HCT116 (cell line): ENCODE results near the gene BUB3. TPM values are rescaled to one million over a fixed set of nuclear protein-coding genes. Genes with fewer than 3 reads are reported as not detected.

Experiments
- ATAC-seq: fragments of 200-7000 bp; cut with Tn5 transposase; 2 replicates; pipeline ENCODE4 v1.9.1; 2020; ENCODE audit warnings: mild to moderate bottlenecking, moderate library complexity
- BruUV-seq: library from RNA; stranded (reverse); fragments of 400-500 nt; replicated peaks from 2 replicates; lab custom pipeline; 2021; lab: Mats Ljungman, UMichigan
- CTCF ChIA-PET: fragments of 300-600 bp; sonication (Branson Sonifier 250); formaldehyde crosslinking; loops from one replicate; lab custom pipeline; 2021; ENCODE audit warnings: antibody characterized with exemption; lab: Charles Lee
- POLR2A ChIA-PET: fragments of 300-600, 350-600 bp; sonication (Branson Sonifier 250); formaldehyde crosslinking; loops from one replicate; lab custom pipeline; 2021; ENCODE audit warnings: antibody characterized with exemption; lab: Charles Lee
- RAD21 ChIA-PET, 2 experiments: fragments of 300-600 bp; sonication (Branson Sonifier 250); formaldehyde crosslinking; loops; one replicate each; lab custom pipeline; 2023; ENCODE audit warnings: low total read pairs in 2 of 2; ENCODE audit not compliant: uncharacterized antibody in 2 of 2, unreplicated experiment in 2 of 2, low non-redundant PET in 1 of 2; lab: Charles Lee
- DNase-seq: peaks from one replicate; pipeline ENCODE4 v3.0.0-alpha.2; 2010; ENCODE audit warnings: low read depth, low spot score
- H2AFZ ChIP-seq: fragments of 200-600 bp; shearing (Covaris generic), sonication (generic); 2 replicates; pipeline ENCODE4 v1.6.1; 2017; ENCODE audit warnings: low read depth, mixed run types, mixed read lengths, antibody characterized with exemption, low read length; ENCODE audit not compliant: poor library complexity, severe bottlenecking
- H3K27ac ChIP-seq: 2 replicates; pipeline ENCODE4 v1.5.1; 2012; ENCODE audit warnings: low read depth, low read length
- H3K27me3 ChIP-seq: fragments of 200-600 bp; sonication (generic); 2 replicates; pipeline ENCODE4 v1.6.1; 2016; ENCODE audit warnings: mixed run types, low read length, mixed read lengths; ENCODE audit not compliant: insufficient read depth
- H3K36me3 ChIP-seq, 2 experiments: fragments of 200-500 bp in 1 of 2; fragments of 200-600 bp in 1 of 2; sonication (Bioruptor generic) in 1 of 2; sonication (generic) in 1 of 2; 2 replicates each; pipeline versions ENCODE4 v1.5.1 to v1.6.1; 2014 to 2016; ENCODE audit warnings: low read length in 2 of 2, inconsistent platforms in 1 of 2, mixed read lengths in 1 of 2, mixed run types in 1 of 2; ENCODE audit not compliant: insufficient read depth in 2 of 2, control insufficient read depth in 1 of 2
- H3K4me1 ChIP-seq, 2 experiments: fragments of 200-600 bp in 1 of 2; sonication (generic) in 1 of 2; 2 replicates each; pipeline versions ENCODE4 v1.5.1 to v1.6.1; 2012 to 2017; ENCODE audit warnings: low read length in 2 of 2, inconsistent platforms in 1 of 2, mild to moderate bottlenecking in 1 of 2, mixed read lengths in 1 of 2, mixed run types in 1 of 2, moderate library complexity in 1 of 2; ENCODE audit not compliant: insufficient read depth in 2 of 2, control insufficient read depth in 1 of 2
- H3K4me2 ChIP-seq: fragments of 200-600 bp; sonication (generic); 2 replicates; pipeline ENCODE4 v1.6.1; 2017; ENCODE audit warnings: mixed run types, low read length, mixed read lengths
- H3K4me3 ChIP-seq, 2 experiments: fragments of 200-600 bp in 1 of 2; sonication (generic) in 1 of 2; replicated peaks in 1 of 2; 2 replicates each; pipeline ENCODE4 v1.5.1; 2011 to 2016; ENCODE audit warnings: low read length in 2 of 2, control low read depth in 1 of 2, low read depth in 1 of 2, mild to moderate bottlenecking in 1 of 2, mixed read lengths in 1 of 2, mixed run types in 1 of 2
- H3K79me2 ChIP-seq: fragments of 200-600 bp; sonication (generic); 2 replicates; pipeline ENCODE4 v1.6.1; 2017; ENCODE audit warnings: mild to moderate bottlenecking, mixed run types, low read length, moderate library complexity, mixed read lengths; ENCODE audit not compliant: insufficient read depth
- H3K9ac ChIP-seq: fragments of 200-600 bp; sonication (generic); 2 replicates; pipeline ENCODE4 v1.6.1; 2016; ENCODE audit warnings: low read length, mixed read lengths
- H3K9me2 ChIP-seq: fragments of 200-600 bp; sonication (generic), shearing (Covaris generic); 2 replicates; pipeline ENCODE4 v1.6.1; 2017; ENCODE audit warnings: mixed run types, mild to moderate bottlenecking, moderate library complexity; ENCODE audit not compliant: insufficient read depth
- H3K9me3 ChIP-seq, 2 experiments: fragments of 200-500 bp in 1 of 2; fragments of 200-600 bp in 1 of 2; sonication (Bioruptor generic) in 1 of 2; sonication (generic) in 1 of 2; 2 replicates each; pipeline ENCODE4 v1.6.1; 2014 to 2017; ENCODE audit warnings: low read length in 2 of 2, mixed read lengths in 2 of 2, inconsistent platforms in 1 of 2, low read depth in 1 of 2, mild to moderate bottlenecking in 1 of 2, mixed run types in 1 of 2, moderate library complexity in 1 of 2; ENCODE audit not compliant: control insufficient read depth in 1 of 2, insufficient read depth in 1 of 2
- H4K20me1 ChIP-seq: fragments of 200-600 bp; sonication (generic), shearing (Covaris generic); 2 replicates; pipeline ENCODE4 v1.6.1; 2017; ENCODE audit warnings: mixed run types, mild to moderate bottlenecking, moderate library complexity; ENCODE audit not compliant: insufficient read depth
- CBX3 ChIP-seq: IDR thresholded peaks from 2 replicates; pipeline ENCODE4 v1.6.1; 2012; ENCODE audit warnings: low read depth
- FOSL1 ChIP-seq: IDR thresholded peaks from 2 replicates; pipeline ENCODE4 v1.6.1; 2012; ENCODE audit warnings: low read depth
- POLR2AphosphoS5 ChIP-seq: IDR thresholded peaks from 2 replicates; pipeline ENCODE4 v1.6.1; 2011; ENCODE audit warnings: mild to moderate bottlenecking, low read depth, low read length, moderate library complexity
- REST ChIP-seq: IDR thresholded peaks from 2 replicates; pipeline ENCODE4 v1.6.1; 2012; ENCODE audit warnings: low read depth
- SP1 ChIP-seq: IDR thresholded peaks from 2 replicates; pipeline ENCODE4 v1.6.1; 2012; ENCODE audit warnings: low read depth
- YY1 ChIP-seq: IDR thresholded peaks from 2 replicates; pipeline ENCODE4 v1.6.1; 2011; ENCODE audit warnings: low read length, low read depth, moderate library complexity, mild to moderate bottlenecking; ENCODE audit not compliant: insufficient replicate concordance; ENCODE audit errors: extremely low read depth
- intact Hi-C: fragments of 100-400 bp; cut with micrococcal nuclease; formaldehyde crosslinking; loops from 2 replicates; pipeline ENCODE4 v1.10.0; 2022
- total RNA-seq: library from RNA; stranded (reverse); gene quantifications from one replicate; pipeline ENCODE4 v1.2.1, GENCODE V29; 2021; ENCODE audit not compliant: unreplicated experiment
- TF ChIP-seq, protein P1 (sequence below): IDR thresholded peaks from 2 replicates; pipeline ENCODE4 v1.6.1; 2011; ENCODE audit warnings: mild to moderate bottlenecking, low read length, moderate library complexity; ENCODE audit not compliant: insufficient replicate concordance; ENCODE audit errors: extremely low read depth

BUB3 gene
- total RNA-seq, 1 experiment from 2014 or later, result 271 TPM

DNA sequence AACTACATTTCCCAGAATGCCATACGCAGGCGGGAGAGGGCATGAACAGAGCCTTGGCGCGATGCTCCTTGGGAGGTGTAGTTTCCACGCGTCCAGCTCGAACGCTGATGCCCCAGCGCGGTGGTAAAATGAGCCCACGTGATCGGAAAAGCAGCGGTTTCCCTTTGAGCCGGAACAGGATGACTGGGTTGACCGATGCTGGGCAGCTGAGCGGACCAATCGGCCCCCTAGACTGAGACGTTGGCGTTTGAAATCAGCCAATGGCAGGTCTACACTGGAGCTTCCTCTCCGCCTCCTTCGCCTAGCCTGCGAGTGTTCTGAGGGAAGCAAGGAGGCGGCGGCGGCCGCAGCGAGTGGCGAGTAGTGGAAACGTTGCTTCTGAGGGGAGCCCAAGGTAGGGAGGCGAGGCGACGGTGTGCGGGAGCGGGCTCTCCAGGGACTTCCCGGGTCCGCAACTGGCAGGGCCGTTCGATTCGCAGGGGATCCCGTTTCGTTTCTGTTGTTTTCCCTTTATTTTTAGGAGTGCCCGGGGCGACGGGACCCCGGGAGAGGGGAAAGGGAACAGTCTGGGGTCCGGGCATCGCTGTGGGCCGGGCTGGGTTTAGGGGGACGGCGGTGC lies at the start of gene BUB3 (continued):
- TF ChIP-seq, protein P1, sequence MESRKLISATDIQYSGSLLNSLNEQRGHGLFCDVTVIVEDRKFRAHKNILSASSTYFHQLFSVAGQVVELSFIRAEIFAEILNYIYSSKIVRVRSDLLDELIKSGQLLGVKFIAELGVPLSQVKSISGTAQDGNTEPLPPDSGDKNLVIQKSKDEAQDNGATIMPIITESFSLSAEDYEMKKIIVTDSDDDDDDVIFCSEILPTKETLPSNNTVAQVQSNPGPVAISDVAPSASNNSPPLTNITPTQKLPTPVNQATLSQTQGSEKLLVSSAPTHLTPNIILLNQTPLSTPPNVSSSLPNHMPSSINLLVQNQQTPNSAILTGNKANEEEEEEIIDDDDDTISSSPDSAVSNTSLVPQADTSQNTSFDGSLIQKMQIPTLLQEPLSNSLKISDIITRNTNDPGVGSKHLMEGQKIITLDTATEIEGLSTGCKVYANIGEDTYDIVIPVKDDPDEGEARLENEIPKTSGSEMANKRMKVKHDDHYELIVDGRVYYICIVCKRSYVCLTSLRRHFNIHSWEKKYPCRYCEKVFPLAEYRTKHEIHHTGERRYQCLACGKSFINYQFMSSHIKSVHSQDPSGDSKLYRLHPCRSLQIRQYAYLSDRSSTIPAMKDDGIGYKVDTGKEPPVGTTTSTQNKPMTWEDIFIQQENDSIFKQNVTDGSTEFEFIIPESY, result no peak
- no peak; the same call in 1 of the 2 replicates for TF ChIP-seq CBX3
- TF ChIP-seq FOSL1, result no peak
- peak; percentile 99 for TF ChIP-seq POLR2AphosphoS5
- TF ChIP-seq YY1, result peak; percentile 71

DNA sequence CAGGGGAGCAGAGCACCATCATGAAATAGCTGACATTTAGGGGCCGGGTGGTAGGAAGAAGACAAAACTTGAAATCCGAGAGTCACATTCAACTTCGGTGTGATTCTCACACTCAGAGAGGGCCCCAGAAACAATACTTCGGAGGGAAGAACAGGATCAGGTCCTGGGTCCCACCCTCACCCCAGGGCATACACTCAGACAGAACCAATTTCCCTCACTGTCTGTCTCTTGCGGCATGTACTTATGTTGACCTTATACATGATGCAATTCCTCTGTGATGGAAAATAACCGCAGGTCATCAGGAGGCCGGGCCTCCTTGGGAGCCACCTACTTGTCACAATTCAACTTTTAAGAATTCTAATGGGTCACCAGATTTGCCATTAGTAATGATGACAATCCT lies 44.7 kb upstream of the BUB3 start:
- TF ChIP-seq SP1, result peak; percentile 41; the same call in 1 of the 2 replicates
- no peak for TF ChIP-seq REST
- Histone ChIP-seq H3K36me3 (no peaks in the 10 kb centered on the region), H2AFZ (no peak overlapping the region), H3K9me2 (no peaks in the 10 kb centered on the region), H4K20me1 (no peaks in the 10 kb centered on the region), H3K27me3 (0 out of 2 replicates have a peak, but pooled peaks cover 4% of the 10 kb centered on the region), H3K4me2 (no peak overlapping the region), H3K9ac (no peak overlapping the region), H3K79me2 (no peaks in the 10 kb centered on the region), H3K9me3 (no peaks in the 10 kb centered on the region), H3K27ac (no peak overlapping the region), H3K4me1 (0 out of 4 replicates have a peak, but pooled peaks cover 0 to 4% of the 10 kb centered on the region in 2 experiments), H3K4me3 (no peak overlapping the region)
- ChIA-PET CTCF (no interaction called here), RAD21 (no interaction called here), POLR2A (no interaction called here)
- DNase-seq (no peak), ATAC-seq (no peak)
- no TSS peak for BruUV-seq
- intact Hi-C loops, result no loop called here
